SK-N-MC (cell line): Measurements from ENCODE around the gene DLG2.

Experiments
- EZH2 ChIP-seq: fragments of 200-600 bp; sonication (generic); IDR thresholded peaks from one replicate; pipeline ENCODE4 v1.6.1; 2017; ENCODE audit warnings: antibody characterized with exemption
- FOXP2 ChIP-seq: optimal IDR thresholded peaks from 2 replicates; pipeline ENCODE3; 2011; ENCODE audit warnings: mild to moderate bottlenecking, moderate library complexity; ENCODE audit not compliant: insufficient read depth; ENCODE audit errors: extremely low read length, control extremely low read depth
- POLR2AphosphoS5 ChIP-seq: IDR thresholded peaks from 2 replicates; pipeline ENCODE4 v1.6.1; 2012; ENCODE audit warnings: mild to moderate bottlenecking, low read depth, low read length, borderline replicate concordance

- no peak for TF ChIP-seq EZH2
- TF ChIP-seq POLR2AphosphoS5, result no peak
- TF ChIP-seq FOXP2, result no peak
Observed at GRCh38 chr11:83438438-83438837, 2188.7 kb downstream of the DLG2 start.
